ENCODE results near the gene UBTD2. TPM values are rescaled to one million over a fixed set of nuclear protein-coding genes. Genes with fewer than 3 reads are reported as not detected.

The UBTD2 gene
- total RNA-seq, 1 experiment from 2014 or later = 42.6 TPM

DNA sequence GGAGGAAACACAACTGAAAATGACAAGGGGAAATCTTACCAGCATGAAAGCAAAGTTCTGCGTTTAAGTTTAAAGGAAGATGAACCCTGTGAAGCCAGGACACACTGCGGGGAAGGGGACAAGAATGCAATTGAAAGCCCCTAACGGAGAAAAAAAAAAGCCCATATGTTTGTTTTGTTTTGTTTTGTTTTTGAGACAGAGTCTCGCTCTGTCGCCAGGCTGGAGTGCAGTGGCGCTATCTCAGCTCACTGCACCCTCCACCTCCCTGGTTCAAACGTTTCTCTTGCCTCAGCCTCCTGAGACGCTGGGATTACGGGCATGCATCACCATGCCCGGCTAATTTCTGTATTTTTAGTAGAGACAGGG lies 98.5 kb downstream of the UBTD2 start:
- no peak overlapping the region for H3K18ac ChIP-seq (ENCODE audit: insufficient read length, low read depth, low read length)
- H3K4me1 ChIP-seq (ENCODE audit: insufficient read depth, low read length) = peaks cover 4% of the 10 kb centered on the region; the same call in 1 of the 2 replicates
- H3K23me2 ChIP-seq (ENCODE audit: insufficient read length, low read depth, low read length, poor library complexity, severe bottlenecking) = peaks cover 18% of the 10 kb centered on the region
- no peak overlapping the region for H2BK12ac ChIP-seq (ENCODE audit: insufficient read length, low read depth, low read length)
- no peak overlapping the region for H3K4me2 ChIP-seq (ENCODE audit: insufficient read depth, insufficient read length, low read length)
- no peaks in the 10 kb centered on the region for H3K79me1 ChIP-seq (ENCODE audit: insufficient read depth, low read depth, low read length, poor library complexity, severe bottlenecking)
- Mint-ChIP-seq H3K9me3 (no peaks in the 10 kb centered on the region), H3K4me3 (no peak overlapping the region; a peak in 1 of 5 replicates), H3K36me3 (ENCODE audit: insufficient read depth in 1 of 3, low read depth in 3 of 3) (peaks cover 3 to 4% (median 3%) of the 10 kb centered on the region in 3 experiments; a peak in 3 of 7 replicates), H3K27me3 (ENCODE audit: low read depth) (peaks cover 10% of the 10 kb centered on the region), H3K4me1 (peaks cover 25 to 28% of the 10 kb centered on the region in 2 experiments), H3K27ac (peak overlapping the region in 1 of 3 experiments; percentile 30; a peak in 2 of 7 replicates)
- H4K5ac ChIP-seq (ENCODE audit: insufficient read length, low read depth, low read length) = no peak overlapping the region
- TF ChIP-seq CTCF (conservative IDR thresholded peaks at IDR 0.05) = no peak
- H2AFZ ChIP-seq (ENCODE audit: low read length) = no peak overlapping the region
- no peaks in the 10 kb centered on the region for H3K9me3 ChIP-seq (ENCODE audit: control insufficient read depth, low read depth, low read length)
- H3K4ac ChIP-seq (ENCODE audit: low read depth, low read length) = no peak overlapping the region
- no peak overlapping the region for H2AK5ac ChIP-seq (ENCODE audit: insufficient read length, low read length)
- H3K56ac ChIP-seq (ENCODE audit: insufficient read length, low read depth, low read length) = no peak overlapping the region
- H2BK120ac ChIP-seq (ENCODE audit: low read depth, low read length, poor library complexity, severe bottlenecking) = no peak overlapping the region
- H4K20me1 ChIP-seq (ENCODE audit: control insufficient read depth, insufficient read depth, insufficient read length) = no peaks in the 10 kb centered on the region
- H3K79me2 ChIP-seq (ENCODE audit: insufficient read depth, low read length) = peaks cover 4% of the 10 kb centered on the region; the same call in 1 of the 2 replicates
- H3K9ac ChIP-seq (ENCODE audit: extremely low read depth, insufficient read length, low read length) = no peak overlapping the region
- H2BK5ac ChIP-seq (ENCODE audit: insufficient read length, low read length) = no peak overlapping the region
- no peak for DNase-seq
- no CpG with 5 or more reads among the region's 10 CpGs for WGBS (ENCODE audit: extremely low coverage, insufficient read length, low lambda C conversion rate)
- no peak overlapping the region for H2BK15ac ChIP-seq (ENCODE audit: low read depth, low read length)
- no peaks in the 10 kb centered on the region; the same call in 1 of the 2 replicates for H3K27me3 ChIP-seq (ENCODE audit: insufficient read depth, low read length)
- no peak overlapping the region for H3T11ph ChIP-seq (ENCODE audit: low read length)
- no peak overlapping the region for H4K91ac ChIP-seq (ENCODE audit: insufficient read length, low read depth, low read length)
- H3K14ac ChIP-seq (ENCODE audit: insufficient read depth, low read length) = no peak overlapping the region
- no peak overlapping the region for H3K23ac ChIP-seq (ENCODE audit: insufficient read length, low read depth, low read length)
- H3K27ac ChIP-seq (ENCODE audit: insufficient read length, low read depth, low read length) = no peak overlapping the region
- H2BK20ac ChIP-seq (ENCODE audit: low read depth, low read length, poor library complexity, severe bottlenecking) = no peak overlapping the region
- H4K8ac ChIP-seq (replicated peaks; ENCODE audit: insufficient read length, low read depth, low read length) = no peak overlapping the region
